Measurements from ENCODE around the gene PAK4. TPM values are rescaled to one million over a fixed set of nuclear protein-coding genes. Genes with fewer than 3 reads are reported as not detected.

Gene PAK4
- total and polyA plus RNA-seq, 7 donors = 7.2 to 22.0 (median 12.5) TPM

- H3K4me1 ChIP-seq = no peaks in the 10 kb centered on the region
- TF ChIP-seq CTCF (IDR thresholded peaks at IDR 0.05) = no peak
- no peak overlapping the region for H3K4me3 ChIP-seq
- intact Hi-C loops (cut with DNase I) = no loop called here
- H3K36me3 ChIP-seq (ENCODE audit: insufficient read depth in 1 of 2, low read depth in 1 of 2) = peaks cover 5 to 50% of the 10 kb centered on the region in 2 donors
- no peak overlapping the region for H3K27ac ChIP-seq
- ATAC-seq (no peak), DNase-seq (no peak)
- H3K27me3 ChIP-seq (ENCODE audit: insufficient read depth in 3 of 3, low read length in 2 of 3) = no peaks in the 10 kb centered on the region
- no peaks in the 10 kb centered on the region for H3K9me3 ChIP-seq
- WGBS, 3 donors = 87 to 94% (median 90%) methylated on average over 7 of the region's 7 CpGs
Observed at GRCh38 chr19:39175564-39175963, 50.0 kb downstream of the PAK4 start.

- intact Hi-C loops (cut with DNase I) = no loop called here
- 91 to 98% (median 93%) methylated on average over 9 to 10 of the region's 10 CpGs for WGBS, 3 donors
- Histone ChIP-seq H3K4me1 (no peaks in the 10 kb centered on the region), H3K4me3 (no peak overlapping the region), H3K36me3 (ENCODE audit: insufficient read depth in 1 of 2, low read depth in 1 of 2) (peaks cover 5 to 45% of the 10 kb centered on the region in 2 donors), H3K27ac (no peak overlapping the region), H3K27me3 (ENCODE audit: insufficient read depth in 3 of 3, low read length in 2 of 3) (no peaks in the 10 kb centered on the region), H3K9me3 (no peaks in the 10 kb centered on the region)
- no peak for TF ChIP-seq CTCF (IDR thresholded peaks at IDR 0.05)
- DNase-seq = no peak
- no peak for ATAC-seq
Observed at GRCh38 chr19:39177110-39177699, 51.6 kb downstream of the PAK4 start.

- no peaks in the 10 kb centered on the region for H3K9me3 ChIP-seq
- no peak overlapping the region for H3K27ac ChIP-seq
- intact Hi-C loops (cut with DNase I) = no loop called here
- no peak overlapping the region for H3K4me3 ChIP-seq
- DNase-seq (no peak), ATAC-seq (no peak)
- no peaks in the 10 kb centered on the region for H3K27me3 ChIP-seq (ENCODE audit: insufficient read depth in 3 of 3, low read length in 2 of 3)
- TF ChIP-seq CTCF (IDR thresholded peaks at IDR 0.05) = no peak
- no peaks in the 10 kb centered on the region for H3K4me1 ChIP-seq
- peaks cover 5 to 45% of the 10 kb centered on the region in 2 donors for H3K36me3 ChIP-seq (ENCODE audit: insufficient read depth in 1 of 2, low read depth in 1 of 2)
- WGBS, 3 donors = 91 to 93% (median 93%) methylated on average over 11 of the region's 11 CpGs
Observed at GRCh38 chr19:39177736-39178135, 52.1 kb downstream of the PAK4 start.

GRCh38 chr19:39178296-39179006 lies 52.9 kb downstream of the PAK4 start:
- no peaks in the 10 kb centered on the region for H3K4me1 ChIP-seq
- TF ChIP-seq CTCF (IDR thresholded peaks at IDR 0.05) = no peak
- peaks cover 5 to 45% of the 10 kb centered on the region in 2 donors for H3K36me3 ChIP-seq (ENCODE audit: insufficient read depth in 1 of 2, low read depth in 1 of 2)
- intact Hi-C loops (cut with DNase I) = no loop called here
- H3K27me3 ChIP-seq (ENCODE audit: insufficient read depth in 3 of 3, low read length in 2 of 3) = no peaks in the 10 kb centered on the region
- H3K9me3 ChIP-seq = no peaks in the 10 kb centered on the region
- DNase-seq (no peak), ATAC-seq (no peak)
- H3K4me3 ChIP-seq = no peak overlapping the region
- 91 to 93% (median 93%) methylated on average over 28 to 30 of the region's 30 CpGs for WGBS, 3 donors
- H3K27ac ChIP-seq = no peak overlapping the region
